ENCODE measurements around the gene SLC7A6OS.

The SLC7A6OS gene

DNA sequence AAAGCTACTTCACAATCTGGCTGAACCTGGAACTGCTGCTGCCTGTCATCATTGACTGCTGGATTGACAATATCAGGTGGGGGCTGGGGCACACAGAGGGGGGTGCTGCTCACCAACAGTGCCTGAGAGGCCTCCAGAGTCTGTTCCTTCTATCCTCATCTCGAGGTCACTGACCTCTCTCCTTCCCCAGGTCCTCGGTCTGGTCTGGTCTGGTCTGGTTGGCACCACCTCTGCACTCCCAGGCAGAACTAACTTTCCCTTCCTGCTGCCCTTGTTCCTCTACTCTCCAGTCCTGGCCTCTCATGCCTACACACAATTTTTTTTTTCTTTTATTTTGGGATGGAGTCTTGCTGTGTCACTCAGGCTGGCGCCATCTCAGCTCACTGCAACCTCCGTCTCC lies 61.4 kb downstream of the SLC7A6OS start:
- no peak for TF ChIP-seq ZFX (IDR thresholded peaks at IDR 0.05; ENCODE audit: borderline replicate concordance)
- TF ChIP-seq, protein P1, sequence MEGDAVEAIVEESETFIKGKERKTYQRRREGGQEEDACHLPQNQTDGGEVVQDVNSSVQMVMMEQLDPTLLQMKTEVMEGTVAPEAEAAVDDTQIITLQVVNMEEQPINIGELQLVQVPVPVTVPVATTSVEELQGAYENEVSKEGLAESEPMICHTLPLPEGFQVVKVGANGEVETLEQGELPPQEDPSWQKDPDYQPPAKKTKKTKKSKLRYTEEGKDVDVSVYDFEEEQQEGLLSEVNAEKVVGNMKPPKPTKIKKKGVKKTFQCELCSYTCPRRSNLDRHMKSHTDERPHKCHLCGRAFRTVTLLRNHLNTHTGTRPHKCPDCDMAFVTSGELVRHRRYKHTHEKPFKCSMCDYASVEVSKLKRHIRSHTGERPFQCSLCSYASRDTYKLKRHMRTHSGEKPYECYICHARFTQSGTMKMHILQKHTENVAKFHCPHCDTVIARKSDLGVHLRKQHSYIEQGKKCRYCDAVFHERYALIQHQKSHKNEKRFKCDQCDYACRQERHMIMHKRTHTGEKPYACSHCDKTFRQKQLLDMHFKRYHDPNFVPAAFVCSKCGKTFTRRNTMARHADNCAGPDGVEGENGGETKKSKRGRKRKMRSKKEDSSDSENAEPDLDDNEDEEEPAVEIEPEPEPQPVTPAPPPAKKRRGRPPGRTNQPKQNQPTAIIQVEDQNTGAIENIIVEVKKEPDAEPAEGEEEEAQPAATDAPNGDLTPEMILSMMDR (IDR thresholded peaks at IDR 0.05), result no peak
- no peak overlapping the region for H3K27ac ChIP-seq

Measured in 22Rv1 (cell line).